EH (cell line): Measurements from ENCODE around the gene TEAD1.
A peak's percentile ranks its signal among the peaks of the same experiment; 100 is the strongest.

ENCODE experiments used
- DNase-seq: peaks from one replicate; pipeline ENCODE4 v3.0.0-alpha.2; 2015; ENCODE audit warnings: low read depth

The TEAD1 gene

DNA sequence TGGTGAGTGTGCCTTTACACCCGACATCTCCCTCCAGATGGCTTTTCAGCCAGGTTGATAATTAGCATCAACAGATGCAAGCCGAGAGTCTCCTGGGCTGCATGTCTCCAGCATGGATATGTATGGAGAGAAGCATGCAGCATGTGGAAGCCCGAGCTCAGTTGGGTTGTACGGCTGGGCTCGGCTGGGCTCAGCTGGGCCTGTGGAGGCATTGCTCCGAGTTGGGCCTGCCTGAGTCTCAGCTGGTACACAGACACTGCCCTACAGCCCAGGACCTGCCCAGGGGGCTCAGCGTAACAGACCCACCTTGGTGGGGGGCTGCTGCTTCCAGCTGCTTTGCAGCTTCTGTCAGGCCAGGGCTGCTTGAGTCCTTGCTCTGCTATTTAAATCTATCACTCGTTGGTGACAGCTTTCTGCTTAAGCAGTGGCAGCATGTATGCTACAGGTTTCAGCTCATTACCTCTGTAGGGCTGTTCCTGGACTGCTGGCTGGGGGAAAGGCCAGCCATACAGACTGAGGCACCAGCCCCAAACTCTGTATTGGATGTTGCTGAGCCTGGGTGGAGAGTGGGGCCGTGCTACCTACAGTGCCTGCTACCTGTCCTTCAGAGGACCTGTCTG lies 115.5 kb downstream of the TEAD1 start:
- no peak for DNase-seq

DNA sequence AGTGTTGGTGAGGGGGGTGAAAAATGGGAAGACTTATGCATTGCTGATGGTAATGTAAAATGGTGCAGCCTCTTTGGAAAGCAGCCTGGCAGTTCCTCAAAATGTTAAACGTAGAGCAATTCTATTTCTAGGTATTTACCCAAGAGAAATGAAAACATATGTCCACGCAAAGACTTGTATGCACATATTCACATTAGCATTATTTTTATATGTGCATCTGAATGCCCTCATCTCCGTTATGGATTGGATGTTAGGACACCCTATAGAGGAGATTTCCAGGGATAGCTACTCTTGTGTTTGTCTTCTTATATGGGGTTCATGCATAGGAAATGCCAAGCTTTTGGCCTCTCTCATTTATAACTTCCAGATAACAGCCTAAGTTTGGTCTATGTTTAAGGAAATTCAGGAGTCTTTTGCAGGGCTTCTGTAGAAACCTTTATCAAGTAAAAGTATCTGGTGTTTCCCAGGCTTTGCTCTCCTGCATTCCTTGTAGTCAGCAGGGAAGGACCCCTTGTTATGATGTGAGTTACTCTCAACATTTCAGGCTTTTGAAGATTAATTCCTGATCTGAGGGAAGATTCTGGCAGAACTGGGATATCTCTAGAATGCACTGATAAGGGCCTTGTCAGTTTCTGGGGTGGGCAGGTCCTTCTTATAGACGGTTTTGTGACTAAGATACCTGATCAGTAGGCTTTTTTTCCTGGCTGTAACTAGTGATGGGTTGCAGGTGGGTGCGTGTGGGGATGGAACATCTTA lies 116.8 kb downstream of the TEAD1 start:
- no peak for DNase-seq

DNA sequence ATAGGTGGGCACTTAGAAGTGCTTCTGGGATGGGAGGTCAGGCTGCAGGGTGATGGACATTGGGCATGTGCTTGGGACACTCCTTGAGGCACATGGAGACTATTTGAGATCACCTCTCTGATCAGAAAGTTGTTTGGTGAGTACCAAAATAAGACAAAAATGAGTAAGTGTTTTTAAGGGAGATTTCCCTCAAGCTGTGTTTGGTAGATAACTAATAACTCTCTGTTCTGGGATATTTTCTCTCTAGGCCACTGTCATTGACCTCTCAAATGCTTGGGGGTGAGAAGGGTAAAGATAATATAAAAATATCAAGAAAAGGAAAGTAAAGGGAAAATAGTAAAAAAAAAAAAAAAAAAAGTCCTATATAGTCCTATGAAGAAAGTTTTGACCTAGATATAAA lies 117.8 kb downstream of the TEAD1 start:
- no peak for DNase-seq

DNA sequence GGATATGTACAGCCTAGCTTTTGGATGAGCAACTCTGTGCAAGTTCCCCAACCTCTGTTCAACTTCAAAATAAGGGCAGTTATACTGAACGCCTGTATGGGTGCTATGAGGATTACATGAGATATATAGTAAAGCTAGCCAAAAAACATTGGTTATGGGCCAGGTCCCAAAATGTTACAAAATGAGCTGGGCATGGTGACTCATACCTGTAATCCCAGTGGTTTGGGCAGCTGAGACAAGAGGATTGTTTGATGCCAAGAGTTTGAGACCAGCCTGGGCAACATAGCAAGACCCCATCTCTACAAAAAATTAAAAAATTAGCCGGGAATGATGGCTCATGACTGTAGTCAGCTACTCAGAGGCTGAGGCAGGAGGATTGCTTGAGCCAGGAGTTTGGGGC lies 118.4 kb downstream of the TEAD1 start:
- DNase-seq: peak; percentile 65

GRCh38 chr11:12793065-12793464 lies 118.8 kb downstream of the TEAD1 start:
- DNase-seq: no peak

DNA sequence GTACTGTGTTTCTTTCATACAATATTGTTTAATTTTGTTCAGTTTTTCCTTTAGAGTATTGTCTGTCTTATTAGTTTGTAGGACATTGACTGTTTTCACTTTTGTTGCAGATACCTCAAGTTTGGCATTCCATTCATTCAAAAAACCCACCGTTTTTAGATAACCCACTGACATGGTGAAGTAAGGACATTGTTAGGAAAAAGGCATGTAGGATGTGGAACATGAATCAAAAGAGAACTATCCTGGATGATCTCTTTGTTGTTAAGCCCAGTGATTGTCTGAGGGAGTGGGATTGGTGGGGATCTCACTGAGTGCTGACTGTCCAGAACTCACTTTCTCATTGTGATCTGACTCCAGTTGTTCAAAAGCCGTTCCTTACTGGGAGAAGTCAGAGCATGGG lies 119.3 kb downstream of the TEAD1 start:
- DNase-seq: no peak

GRCh38 chr11:12794576-12795230 lies 120.5 kb downstream of the TEAD1 start:
- no peak for DNase-seq

DNA sequence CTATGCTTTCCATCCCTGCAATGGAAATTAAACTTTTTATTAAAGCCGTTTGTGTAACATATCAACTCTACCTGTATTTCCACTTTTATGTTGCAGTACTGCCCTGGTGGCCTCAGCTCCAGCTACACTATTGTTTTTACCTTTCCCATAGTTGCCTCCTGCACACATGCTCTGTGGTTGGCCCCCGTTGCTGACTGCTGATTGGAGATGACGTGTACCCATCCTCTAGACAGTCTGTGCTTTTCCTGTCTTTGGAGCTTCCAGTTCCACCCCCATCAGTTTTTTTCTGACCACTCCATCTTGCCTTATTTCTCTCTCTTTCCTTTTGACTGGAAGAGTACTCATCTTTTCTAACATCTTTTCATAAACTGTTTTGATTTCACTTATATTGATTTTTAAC lies 123.8 kb downstream of the TEAD1 start:
- no peak for DNase-seq

DNA sequence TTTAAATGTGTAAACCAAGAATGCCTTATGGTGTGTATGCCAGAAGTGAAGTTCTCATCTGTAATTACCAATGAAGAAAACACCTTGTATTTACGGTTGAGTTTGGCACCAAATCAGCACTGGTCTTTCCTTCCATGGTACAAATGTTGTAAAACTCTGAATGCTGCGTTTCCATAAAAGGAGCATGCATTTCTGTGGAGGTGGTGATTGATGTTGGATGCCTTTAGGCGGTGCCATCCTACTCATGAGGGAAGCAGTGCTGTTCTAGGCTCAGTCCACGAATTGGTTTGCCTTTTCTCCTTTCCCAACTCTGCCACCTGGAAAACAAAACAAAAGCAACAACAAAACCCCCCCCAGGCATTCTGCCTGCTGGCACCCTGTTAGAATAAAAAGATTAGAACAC lies 124.4 kb downstream of the TEAD1 start:
- peak; percentile 40 for DNase-seq

- DNase-seq: peak; percentile 50
These were observed 125.2 kb downstream of the TEAD1 start for GRCh38 chr11:12799334-12799835.

- DNase-seq: peak; percentile 83
These were observed 125.9 kb downstream of the TEAD1 start for GRCh38 chr11:12800032-12800671.

DNA sequence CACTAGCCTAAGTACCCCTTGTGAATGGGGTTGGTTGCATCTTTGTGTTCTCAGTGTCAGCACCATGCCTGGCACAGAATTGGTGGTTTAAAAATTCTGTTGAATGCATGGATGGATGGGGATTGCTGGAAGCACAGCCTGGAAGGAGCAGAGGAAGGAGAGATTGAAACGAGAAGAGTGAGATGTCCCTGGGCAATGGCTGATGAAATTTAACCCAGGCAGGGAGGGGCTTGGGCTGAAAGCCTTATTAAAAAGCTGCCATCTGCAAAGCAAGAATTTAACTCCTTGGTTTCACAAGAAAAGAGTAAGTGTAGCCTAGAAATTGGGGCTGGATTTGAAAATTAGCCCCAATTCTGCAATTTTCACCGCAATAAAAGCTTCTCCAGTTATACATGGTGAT lies 126.7 kb downstream of the TEAD1 start:
- DNase-seq: no peak

GRCh38 chr11:12801976-12802375 lies 127.8 kb downstream of the TEAD1 start:
- peak; percentile 47 for DNase-seq

DNA sequence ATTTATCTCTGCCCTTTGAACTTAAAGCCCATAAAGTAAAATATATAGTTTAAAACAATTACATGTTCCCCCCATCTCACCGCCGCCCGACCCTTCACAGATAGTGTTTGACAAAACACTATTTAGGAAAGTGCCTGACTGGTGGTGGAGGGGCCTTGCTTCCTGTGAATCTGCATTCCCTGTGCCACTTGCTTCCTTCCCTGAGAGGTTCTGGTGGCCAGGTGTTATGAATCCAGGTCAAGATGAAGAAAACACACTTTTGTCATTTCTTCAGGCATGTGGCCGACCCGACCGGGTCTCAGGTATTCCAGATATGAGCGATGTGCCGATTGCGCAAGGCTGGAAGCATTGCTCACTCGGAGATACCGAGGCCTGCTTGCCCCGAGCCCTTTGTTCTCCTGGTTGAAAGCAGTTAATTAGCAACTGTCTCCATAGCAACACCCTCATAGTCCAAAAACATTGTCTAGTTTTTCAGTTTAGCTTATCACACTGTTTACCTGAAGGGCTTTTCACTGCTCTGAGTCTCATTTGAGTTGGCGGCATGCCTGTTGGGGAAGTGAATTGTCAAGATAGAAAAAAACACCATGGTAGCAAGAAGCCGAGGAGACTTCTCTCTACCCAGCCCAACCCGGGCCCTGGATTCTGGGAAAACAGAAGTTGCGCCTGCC lies 128.3 kb downstream of the TEAD1 start:
- DNase-seq: peak; percentile 81

- peak; percentile 83 for DNase-seq
These were observed 129.0 kb downstream of the TEAD1 start for GRCh38 chr11:12803086-12803826.

- DNase-seq: no peak
These were observed 131.9 kb downstream of the TEAD1 start for GRCh38 chr11:12806113-12806512.

- no peak for DNase-seq
These were observed 133.4 kb downstream of the TEAD1 start for GRCh38 chr11:12807621-12808020.

- peak; percentile 81 for DNase-seq
These were observed 134.3 kb downstream of the TEAD1 start for GRCh38 chr11:12808519-12808918.

GRCh38 chr11:12809364-12809763 lies 135.1 kb downstream of the TEAD1 start:
- DNase-seq: no peak

DNA sequence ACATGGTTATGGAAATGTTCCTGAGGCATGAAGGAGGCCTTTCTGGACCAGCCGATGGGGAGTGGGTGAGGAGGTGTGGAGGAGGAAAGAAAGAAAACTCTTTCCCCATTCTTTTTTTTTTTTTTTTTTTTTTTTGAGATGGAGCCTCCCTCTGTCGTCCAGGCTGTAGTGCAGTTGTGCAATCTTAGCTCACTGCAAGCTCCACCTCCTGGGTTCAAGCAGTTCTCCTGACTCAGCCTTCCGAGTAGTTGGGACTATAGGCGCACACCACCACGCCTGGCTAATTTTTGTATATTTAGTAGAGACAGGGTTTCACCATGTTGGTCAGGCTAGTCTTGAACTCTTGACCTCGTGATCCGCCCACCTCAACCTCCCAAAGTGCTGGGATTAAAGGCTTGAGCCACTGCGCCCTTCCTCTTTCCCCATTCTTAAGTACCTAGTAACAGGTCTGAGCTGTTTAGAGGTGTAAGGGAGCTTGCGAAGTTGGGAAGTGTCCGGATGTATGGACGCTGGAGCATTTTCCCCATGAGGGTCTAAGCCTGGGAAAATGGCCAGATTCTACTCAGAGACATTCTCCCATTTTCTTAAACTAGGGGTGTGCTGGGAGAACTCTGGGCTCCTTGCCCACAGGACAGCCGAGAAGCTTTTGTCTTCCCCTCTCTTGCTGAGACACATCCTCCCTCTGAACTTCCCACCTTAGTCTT lies 135.8 kb downstream of the TEAD1 start:
- peak; percentile 83 for DNase-seq

- peak; percentile 79 for DNase-seq
These were observed 136.3 kb downstream of the TEAD1 start for GRCh38 chr11:12810568-12810894.
